Measurements from ENCODE around the gene KCND2.
"Not testable (repeated sequence)": the region's sequence is repeated elsewhere in the genome, so short reads cannot be mapped to it uniquely, and the experiment has no call there.

KCND2 gene

DNA sequence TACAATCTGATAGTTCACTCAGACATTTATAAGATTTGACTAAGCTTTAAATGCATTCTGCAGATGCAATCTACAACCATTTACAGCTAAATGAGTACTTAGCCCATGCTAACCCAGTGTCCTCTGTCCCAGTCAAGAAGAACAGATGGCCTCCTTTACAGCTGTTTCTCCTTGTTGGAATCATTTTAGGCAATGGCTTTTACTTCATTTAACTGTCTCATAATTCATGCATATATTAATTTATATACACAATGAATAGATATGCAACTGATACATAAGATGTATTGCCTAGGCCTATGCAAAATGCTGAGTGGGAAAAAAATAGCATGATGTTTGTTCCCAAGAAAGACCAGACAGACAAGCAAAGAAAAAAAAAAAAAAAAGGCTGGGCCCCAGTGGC, 502.8 kb downstream of the KCND2 start:
- DNase-seq, result no peak

- DNase-seq, result not testable (repeated sequence)
Observed at GRCh38 chr7:120779078-120779477, 506.1 kb downstream of the KCND2 start.

GRCh38 chr7:120780451-120780850, 507.5 kb downstream of the KCND2 start:
- not testable (repeated sequence) for DNase-seq

DNA sequence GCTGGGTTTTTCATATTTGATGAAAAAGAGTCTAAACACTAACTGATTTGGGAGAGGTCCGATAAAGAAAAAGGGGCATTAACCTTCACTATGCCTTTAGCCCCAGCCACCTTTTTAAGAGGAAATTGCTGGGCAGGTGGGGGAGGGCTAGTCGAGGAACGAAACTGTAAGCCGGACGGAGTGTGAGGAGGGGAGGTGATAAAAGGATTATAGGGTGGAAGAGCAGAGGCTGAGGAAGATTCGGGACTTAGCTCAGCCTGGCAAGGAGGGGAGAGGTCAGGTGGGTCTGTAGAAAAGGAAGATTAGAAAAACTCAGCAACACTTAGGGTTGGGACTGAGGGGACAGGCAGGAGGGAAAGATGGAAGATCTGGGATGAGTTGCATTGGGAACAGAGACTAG, 508.0 kb downstream of the KCND2 start:
- DNase-seq, result no peak

DNA sequence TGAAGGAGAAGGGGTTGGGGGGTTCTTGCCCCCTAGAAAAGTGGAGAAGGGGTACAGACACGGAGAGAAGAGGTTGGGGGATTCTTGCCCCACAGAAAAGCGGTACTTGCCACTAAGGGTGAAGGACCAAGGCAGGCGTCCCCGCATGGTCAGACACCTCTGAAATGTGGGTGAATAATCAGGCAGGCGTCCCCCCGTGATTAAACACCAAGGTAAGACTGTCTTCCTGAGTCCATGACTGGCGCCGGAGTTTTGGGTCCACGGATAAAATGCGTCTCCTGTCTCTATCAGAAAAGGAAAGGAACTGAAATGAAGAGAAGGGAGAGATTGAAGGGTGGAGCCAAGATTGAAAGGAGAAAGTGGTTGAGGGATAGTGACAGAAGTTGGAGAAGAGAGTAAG, 508.9 kb downstream of the KCND2 start:
- DNase-seq, result not testable (repeated sequence)

DNA sequence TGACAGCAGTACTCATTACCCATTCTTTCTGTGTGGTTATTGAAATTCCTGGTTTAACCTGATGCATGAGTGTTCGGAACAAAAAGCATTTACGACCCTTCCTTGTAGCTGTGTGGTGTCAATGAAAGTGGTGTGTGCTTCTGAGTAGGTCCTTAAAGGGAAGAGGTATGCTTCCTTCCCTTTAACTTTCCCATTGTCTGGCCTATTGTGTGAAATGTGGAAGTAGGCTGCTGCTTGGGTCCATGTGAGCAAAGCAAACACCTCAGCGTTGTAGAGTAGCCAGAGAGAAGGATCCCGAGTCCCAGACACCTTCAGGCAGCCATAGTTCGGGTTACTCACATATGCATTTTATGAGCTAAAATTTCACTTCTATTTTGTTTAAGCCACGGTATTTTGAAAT, 510.3 kb downstream of the KCND2 start:
- no peak for DNase-seq

DNA sequence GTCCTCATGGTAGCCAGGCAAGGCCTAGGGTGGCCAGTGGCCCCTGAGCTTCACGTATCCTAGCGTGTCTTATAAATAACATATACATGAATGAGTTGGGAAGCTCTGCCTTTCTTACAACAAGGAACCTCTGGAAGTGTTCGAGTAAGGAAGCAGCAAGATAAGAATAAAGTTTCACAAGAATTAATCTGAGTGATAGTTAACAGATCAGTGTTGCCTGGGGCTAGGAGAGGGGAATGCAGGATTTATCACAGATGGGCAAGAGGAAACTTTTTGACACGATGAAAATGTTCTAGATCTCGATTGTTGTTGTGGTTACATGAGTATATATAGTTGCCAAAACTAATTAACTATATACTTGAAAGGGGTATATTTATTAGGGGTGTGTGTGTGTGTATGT, 510.7 kb downstream of the KCND2 start:
- no peak for DNase-seq

DNA sequence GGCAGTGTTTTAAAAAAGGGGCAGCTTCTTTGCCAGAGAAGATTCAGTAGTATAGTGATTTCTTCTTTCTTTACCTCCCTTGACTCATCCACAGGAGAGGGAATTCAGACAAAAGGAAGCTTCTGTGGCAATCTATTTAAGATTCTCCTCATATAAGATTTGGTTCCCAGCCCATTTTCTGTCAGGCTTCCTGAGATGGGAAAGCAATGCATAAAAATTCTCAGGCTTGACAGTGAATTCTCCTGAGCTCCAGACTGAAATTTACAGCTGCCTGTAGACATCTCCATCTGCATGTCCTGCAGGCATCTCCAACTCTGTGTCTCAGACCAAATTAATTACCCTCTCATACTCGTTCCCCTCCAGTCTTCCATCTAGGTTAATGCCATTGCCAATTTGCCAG, 512.1 kb downstream of the KCND2 start:
- no peak for DNase-seq

- peak; percentile 66 for DNase-seq
Observed at GRCh38 chr7:120792091-120792860, 519.3 kb downstream of the KCND2 start.

DNA sequence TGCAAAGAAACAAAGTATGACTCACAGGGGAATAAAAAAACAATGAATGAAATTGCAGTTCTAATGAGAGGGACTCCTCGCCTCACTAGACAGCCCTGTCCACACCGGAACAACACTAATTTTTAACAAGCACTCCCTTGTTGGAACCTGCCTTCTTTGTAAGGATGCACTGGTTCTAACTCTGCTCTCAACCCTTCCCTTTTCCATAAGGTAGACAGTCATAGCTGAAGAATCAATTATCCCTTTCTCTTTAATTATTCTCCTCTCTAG, 519.8 kb downstream of the KCND2 start:
- no peak for DNase-seq

GRCh38 chr7:120793213-120793936, 520.4 kb downstream of the KCND2 start:
- no peak for DNase-seq

DNA sequence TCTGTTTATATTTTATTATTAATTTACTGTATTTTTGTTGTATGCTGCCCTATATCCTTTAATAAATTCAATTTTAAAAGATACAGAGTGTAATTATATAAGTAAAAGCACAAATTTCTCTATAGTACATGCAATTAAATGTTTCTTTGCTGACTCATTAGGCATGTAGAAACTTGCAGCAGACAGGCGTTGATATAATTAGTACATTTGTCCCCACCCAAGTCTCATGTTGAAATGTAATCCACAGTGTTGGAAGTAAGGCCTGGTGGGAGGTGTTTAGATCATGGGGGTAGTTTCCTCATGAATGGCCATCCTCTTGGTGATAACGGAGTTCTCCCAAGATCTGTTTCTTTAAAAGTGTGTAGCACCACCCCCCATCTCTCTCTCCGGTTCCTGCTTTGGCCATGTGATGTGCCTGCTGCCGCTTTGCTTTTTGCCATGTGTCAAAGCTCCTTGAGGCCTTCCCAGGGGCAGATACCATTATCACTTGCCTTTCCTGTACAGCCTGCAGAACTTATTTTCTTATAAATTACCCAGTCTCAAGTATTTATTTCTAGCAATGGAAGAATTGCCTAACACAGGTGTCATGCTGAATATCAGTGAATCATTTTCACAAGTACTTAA, 521.2 kb downstream of the KCND2 start:
- no peak for DNase-seq

- no peak for DNase-seq
Observed at GRCh38 chr7:120797026-120797645, 524.2 kb downstream of the KCND2 start.

DNA sequence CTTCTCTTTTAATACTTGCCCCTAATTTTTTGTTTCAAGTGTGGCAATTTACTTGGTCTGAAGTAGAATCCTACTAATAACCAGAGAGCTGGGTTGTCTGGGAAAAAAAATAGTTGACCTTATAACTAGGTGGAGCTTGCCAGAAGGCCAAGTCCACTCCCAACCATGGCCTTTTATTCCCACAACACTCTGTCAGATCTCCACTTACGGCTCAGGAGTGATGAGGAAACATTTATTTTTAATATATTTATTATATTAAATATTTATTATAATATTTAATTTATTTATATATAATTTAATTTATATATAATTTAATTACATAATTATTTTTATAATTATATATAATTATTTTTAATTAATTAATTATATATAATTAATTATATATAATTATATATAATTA, 526.2 kb downstream of the KCND2 start:
- DNase-seq, result no peak

All from CD4-positive, alpha-beta T cell treated with Interleukin-17A for 4 hours (primary cell).